CD14-positive monocyte (primary cell): ENCODE data around the gene SH3RF3. TPM values are rescaled to one million over a fixed set of nuclear protein-coding genes. Genes with fewer than 3 reads are reported as not detected.

Experiments
- DNase-seq, 3 donors: peaks; one replicate each; pipeline ENCODE4 v3.0.0-alpha.2; 2011 to 2022
- H2AFZ ChIP-seq: 2 replicates; pipeline ENCODE4 v1.6.0; 2012; ENCODE audit warnings: mild to moderate bottlenecking, low read depth, low read length, inconsistent platforms; ENCODE audit not compliant: insufficient read depth, poor library complexity, severe bottlenecking
- H3K27ac ChIP-seq, 2 donors: 1 replicate in 1 of 2; 2 replicates in 1 of 2; pipeline ENCODE4 v1.5.1; 2012 to 2013; ENCODE audit warnings: low read length in 2 of 2, control low read depth in 1 of 2, inconsistent platforms in 1 of 2, low read depth in 1 of 2, mild to moderate bottlenecking in 1 of 2
- H3K27me3 ChIP-seq, 2 donors: one replicate each; pipeline versions ENCODE4 v1.6.0 to v1.6.1; 2011 to 2013; ENCODE audit warnings: low read length in 2 of 2; ENCODE audit not compliant: control insufficient read depth in 2 of 2, insufficient read depth in 2 of 2
- H3K36me3 ChIP-seq, 2 donors: replicated peaks in 1 of 2; 1 replicate in 1 of 2; 2 replicates in 1 of 2; pipeline versions ENCODE4 v1.5.1 to v1.6.1; 2012 to 2013; ENCODE audit warnings: low read length in 2 of 2, control low read depth in 1 of 2, inconsistent platforms in 1 of 2, mild to moderate bottlenecking in 1 of 2; ENCODE audit not compliant: insufficient read depth in 2 of 2, control insufficient read depth in 1 of 2
- H3K4me1 ChIP-seq, 2 donors: 1 replicate in 1 of 2; 2 replicates in 1 of 2; pipeline versions ENCODE4 v1.5.1 to v1.6.1; 2012 to 2013; ENCODE audit warnings: low read length in 2 of 2, control low read depth in 1 of 2, inconsistent platforms in 1 of 2, mild to moderate bottlenecking in 1 of 2, moderate library complexity in 1 of 2; ENCODE audit not compliant: insufficient read depth in 2 of 2, control insufficient read depth in 1 of 2
- H3K4me2 ChIP-seq: replicated peaks from 2 replicates; pipeline ENCODE3; 2012; ENCODE audit warnings: low read length, moderate library complexity, mild to moderate bottlenecking; ENCODE audit not compliant: poor library complexity, severe bottlenecking; ENCODE audit errors: extremely low read depth
- H3K4me3 ChIP-seq, 3 experiments: fragments of 200-600 bp in 1 of 3; sonication (generic) in 1 of 3; replicated peaks in 1 of 3; 1 replicate in 2 of 3; 2 replicates in 1 of 3; pipeline ENCODE4 v1.5.1; 2011 to 2013; ENCODE audit warnings: low read length in 3 of 3, mild to moderate bottlenecking in 3 of 3, control low read depth in 2 of 3, low read depth in 2 of 3, inconsistent platforms in 1 of 3, moderate library complexity in 1 of 3
- H3K79me2 ChIP-seq: 2 replicates; pipeline ENCODE4 v1.6.0; 2012; ENCODE audit warnings: mild to moderate bottlenecking, control low read depth, inconsistent platforms, low read length, moderate library complexity; ENCODE audit not compliant: insufficient read depth
- H3K9ac ChIP-seq: 2 replicates; pipeline ENCODE4 v1.6.0; 2017; ENCODE audit warnings: low read length, mild to moderate bottlenecking; ENCODE audit not compliant: insufficient read depth, poor library complexity, severe bottlenecking
- H3K9me3 ChIP-seq, 2 donors: replicated peaks in 1 of 2; 1 replicate in 1 of 2; 2 replicates in 1 of 2; pipeline versions ENCODE4 v1.5.1 to v1.6.1; 2012 to 2013; ENCODE audit warnings: low read length in 2 of 2, control low read depth in 1 of 2; ENCODE audit not compliant: control insufficient read depth in 1 of 2, insufficient read depth in 1 of 2
- H4K20me1 ChIP-seq: 2 replicates; pipeline ENCODE4 v1.6.0; 2012; ENCODE audit warnings: mild to moderate bottlenecking, low read length, control low read depth, moderate library complexity; ENCODE audit not compliant: insufficient read depth
- H3K27ac Mint-ChIP-seq, 7 donors: one replicate each; pipeline ENCODE4 v1.8.0; 2020; ENCODE audit warnings: mild to moderate bottlenecking in 7 of 7, mixed read lengths in 7 of 7, moderate library complexity in 6 of 7, inconsistent platforms in 2 of 7
- H3K27me3 Mint-ChIP-seq, 3 donors: one replicate each; pipeline ENCODE4 v1.8.0; 2021 to 2022; ENCODE audit warnings: low read depth in 3 of 3, mild to moderate bottlenecking in 3 of 3, mixed read lengths in 3 of 3, moderate library complexity in 3 of 3, inconsistent platforms in 1 of 3
- H3K36me3 Mint-ChIP-seq, 2 donors: one replicate each; pipeline ENCODE4 v1.8.0; 2020; ENCODE audit warnings: mixed read lengths in 2 of 2, inconsistent platforms in 1 of 2, mild to moderate bottlenecking in 1 of 2
- H3K4me1 Mint-ChIP-seq: one replicate; pipeline ENCODE4 v1.8.0; 2020; ENCODE audit warnings: mild to moderate bottlenecking, mixed read lengths
- H3K4me3 Mint-ChIP-seq, 2 donors: one replicate each; pipeline ENCODE4 v1.8.0; 2020; ENCODE audit warnings: mild to moderate bottlenecking in 2 of 2, mixed read lengths in 2 of 2, moderate library complexity in 1 of 2
- H3K9me3 Mint-ChIP-seq, 7 donors: one replicate each; pipeline ENCODE4 v1.8.0; 2020 to 2022; ENCODE audit warnings: mixed read lengths in 7 of 7, mild to moderate bottlenecking in 6 of 7, moderate library complexity in 6 of 7, inconsistent platforms in 2 of 7
- CTCF ChIP-seq: fragments of 200-600 bp; IDR thresholded peaks from one replicate; pipeline ENCODE4 v1.8.0; 2022; ENCODE audit warnings: antibody characterized with exemption, mild to moderate bottlenecking
- WGBS: methylation state at CpG from one replicate; pipeline ENCODE4 v1.1.5; 2013; ENCODE audit warnings: missing lambda C conversion rate; ENCODE audit not compliant: insufficient coverage; 5-methylcytosine and 5-hydroxymethylcytosine counted together
- intact Hi-C, 2 donors: fragments of 100-400 bp; cut with micrococcal nuclease; formaldehyde crosslinking; loops; one replicate each; pipeline versions ENCODE4 v1.15.0 to v1.15.1; 2023
- polyA plus RNA-seq, 3 donors: library from polyadenylated mRNA; depleted of rRNA in 1 of 3; unstranded in 2 of 3; stranded (reverse) in 1 of 3; fragments of 300-500 nt in 2 of 3; fragments of >200 nt in 1 of 3; fragmentation: Illumina TruSeq in 2 of 3; gene quantifications; 1 replicate in 2 of 3; 2 replicates in 1 of 3; pipeline ENCODE4 v1.2.3, GENCODE V29; 2012 to 2021

Gene SH3RF3
- polyA plus RNA-seq, 3 donors = 0.25 to 0.75 (median 0.34) TPM

DNA sequence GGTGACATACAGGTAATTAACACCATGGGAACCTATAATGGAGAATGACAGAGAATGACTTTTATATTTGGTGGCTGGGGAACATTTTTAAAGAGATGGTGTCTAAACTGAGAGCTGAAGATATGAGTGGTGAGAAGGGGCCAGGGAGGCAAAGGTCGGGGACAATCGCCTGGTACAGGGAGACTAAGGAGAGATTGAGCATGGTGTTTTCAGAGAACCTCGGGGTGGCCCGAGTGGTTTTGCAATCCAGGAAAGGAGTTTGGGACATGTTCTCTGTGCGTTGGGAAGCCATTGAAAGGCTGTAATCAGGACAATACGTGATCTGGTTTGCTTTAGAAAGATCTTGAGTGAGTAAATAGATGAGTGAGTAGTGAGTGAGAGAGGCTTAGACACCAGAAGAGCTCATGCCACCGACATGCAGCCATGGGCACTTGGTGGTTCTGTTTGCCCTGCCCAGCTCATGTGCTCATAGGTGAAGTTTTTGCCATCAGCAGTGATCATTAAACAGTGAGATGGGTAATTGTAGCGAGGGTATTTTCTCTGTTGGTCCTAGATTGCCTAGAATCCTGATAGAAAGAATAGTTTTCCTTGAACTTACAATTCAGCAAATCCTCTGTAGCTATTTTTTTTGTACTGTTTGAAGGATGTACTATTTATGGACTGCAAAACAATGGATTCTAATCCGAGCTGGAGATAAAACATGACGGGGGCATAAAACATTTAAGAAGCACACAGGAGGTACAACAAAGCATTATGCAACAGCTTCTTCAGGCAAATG is 114.7 kb downstream of the SH3RF3 start:
- TF ChIP-seq CTCF = no peak
- H3K9me3 ChIP-seq = no peaks in the 10 kb centered on the region
- no peak overlapping the region for H3K9ac ChIP-seq
- Mint-ChIP-seq H3K4me3 (no peak overlapping the region), H3K36me3 (peaks cover 3 to 8% of the 10 kb centered on the region in 2 donors), H3K27ac (peak overlapping the region in 5 of 7 donors; percentile 1 to 75 (median 38)), H3K27me3 (peaks cover 0 to 4% (median 2%) of the 10 kb centered on the region in 3 donors), H3K4me1 (peaks cover 61% of the 10 kb centered on the region), H3K9me3 (peaks cover 0 to 3% (median 0%) of the 10 kb centered on the region in 7 donors)
- peaks cover 3% of the 10 kb centered on the region for H3K79me2 ChIP-seq
- no peak overlapping the region for H3K4me2 ChIP-seq
- DNase-seq = no peak
- H3K27ac ChIP-seq = no peak overlapping the region
- H3K27me3 ChIP-seq = no peaks in the 10 kb centered on the region
- H4K20me1 ChIP-seq = no peaks in the 10 kb centered on the region
- H3K36me3 ChIP-seq = no peaks in the 10 kb centered on the region
- H3K4me1 ChIP-seq = peaks cover 44 to 45% of the 10 kb centered on the region in 2 donors
- intact Hi-C loops = no loop called here
- WGBS = 75% methylated on average over 6 of the region's 10 CpGs
- no peak overlapping the region for H3K4me3 ChIP-seq
- H2AFZ ChIP-seq = no peak overlapping the region

- H4K20me1 ChIP-seq = no peaks in the 10 kb centered on the region
- no peak overlapping the region for H2AFZ ChIP-seq
- peaks cover 0 to 3% (median 0%) of the 10 kb centered on the region in 7 donors for H3K9me3 Mint-ChIP-seq
- no peak for TF ChIP-seq CTCF
- no peaks in the 10 kb centered on the region for H3K9me3 ChIP-seq
- H3K4me2 ChIP-seq = no peak overlapping the region
- no peak for DNase-seq
- H3K4me3 Mint-ChIP-seq = no peak overlapping the region
- peaks cover 39 to 42% of the 10 kb centered on the region in 2 donors for H3K4me1 ChIP-seq
- H3K4me3 ChIP-seq = no peak overlapping the region
- no peaks in the 10 kb centered on the region for H3K27me3 ChIP-seq
- H3K36me3 Mint-ChIP-seq = peaks cover 3 to 12% of the 10 kb centered on the region in 2 donors
- H3K36me3 ChIP-seq = no peaks in the 10 kb centered on the region
- peaks cover 59% of the 10 kb centered on the region for H3K4me1 Mint-ChIP-seq
- H3K27ac Mint-ChIP-seq = no peak overlapping the region
- H3K27me3 Mint-ChIP-seq = peaks cover 0 to 4% (median 3%) of the 10 kb centered on the region in 3 donors
- no peak overlapping the region for H3K9ac ChIP-seq
- peaks cover 3% of the 10 kb centered on the region for H3K79me2 ChIP-seq
- intact Hi-C loops = no loop called here
- H3K27ac ChIP-seq = no peak overlapping the region
Measured at GRCh38 chr2:109244304-109244582, 115.2 kb downstream of the SH3RF3 start.
